Subcutaneous abdominal adipose tissue (tissue), 5 donors: ENCODE results near the gene ABLIM2.

Source experiments
- H3K27ac ChIP-seq: one replicate; pipeline ENCODE4 v1.7.0; 2013; ENCODE audit warnings: low read depth, mild to moderate bottlenecking, inconsistent platforms, low read length, moderate library complexity
- H3K27me3 ChIP-seq, 5 donors: one replicate each; pipeline ENCODE4 v1.7.0; 2013; ENCODE audit warnings: low read length in 5 of 5, inconsistent platforms in 1 of 5; ENCODE audit not compliant: control insufficient read depth in 5 of 5, insufficient read depth in 4 of 5
- H3K36me3 ChIP-seq, 5 donors: one replicate each; pipeline ENCODE4 v1.7.0; 2013; ENCODE audit warnings: low read length in 5 of 5; ENCODE audit not compliant: control insufficient read depth in 5 of 5, insufficient read depth in 5 of 5
- H3K4me1 ChIP-seq, 5 donors: one replicate each; pipeline ENCODE4 v1.7.0; 2013; ENCODE audit warnings: low read length in 5 of 5, mild to moderate bottlenecking in 3 of 5, moderate library complexity in 1 of 5; ENCODE audit not compliant: control insufficient read depth in 5 of 5, insufficient read depth in 5 of 5
- H3K4me3 ChIP-seq, 5 donors: one replicate each; pipeline ENCODE4 v1.7.0; 2013; ENCODE audit warnings: low read length in 5 of 5, low read depth in 1 of 5
- H3K9ac ChIP-seq, 5 donors: one replicate each; pipeline ENCODE4 v1.7.0; 2013; ENCODE audit warnings: low read length in 5 of 5, mild to moderate bottlenecking in 4 of 5, moderate library complexity in 3 of 5
- H3K9me3 ChIP-seq, 5 donors: one replicate each; pipeline ENCODE4 v1.7.0; 2013; ENCODE audit warnings: low read length in 5 of 5; ENCODE audit not compliant: control insufficient read depth in 5 of 5
- donor health status: healthy.
- donor health status: healthy.
- donor health status: healthy.
- donor health status: healthy.
- donor health status: healthy.

ABLIM2 gene

DNA sequence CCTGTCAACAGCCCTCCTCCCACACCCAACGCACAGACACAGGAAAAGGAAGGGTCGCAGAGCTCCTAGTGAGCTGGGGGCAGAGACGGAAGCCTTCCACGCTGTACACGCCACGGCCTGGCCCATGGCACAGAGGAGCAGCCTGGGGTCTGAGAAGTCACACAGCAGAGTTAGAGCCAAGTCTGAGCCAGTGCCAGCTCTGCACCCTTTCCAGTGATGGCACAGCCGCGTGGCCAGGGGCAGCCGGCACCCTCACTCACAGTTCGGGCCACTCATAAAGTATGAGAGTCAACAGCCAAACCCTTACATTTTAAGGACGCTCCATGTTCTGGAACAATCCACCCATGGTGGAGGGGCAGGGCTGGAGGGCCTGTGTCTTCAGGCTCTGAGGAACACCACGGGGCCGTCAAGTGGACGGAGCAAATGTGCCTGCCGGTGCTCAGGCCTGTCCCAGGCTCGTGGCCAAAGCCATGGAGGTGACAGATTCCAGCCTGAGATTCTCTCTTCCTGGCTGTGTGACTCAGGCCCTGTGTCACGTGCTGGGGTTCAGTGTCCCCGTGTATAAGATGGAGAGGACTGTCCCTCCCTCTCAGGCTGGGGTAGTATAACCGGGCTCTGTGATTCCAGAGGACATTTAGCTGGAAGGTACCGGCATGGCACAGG lies 91.2 kb downstream of the ABLIM2 start:
- peaks cover 8 to 18% (median 16%) of the 10 kb centered on the region in 5 donors for H3K27me3 ChIP-seq
- H3K9ac ChIP-seq = no peak overlapping the region
- peaks cover 0 to 20% (median 17%) of the 10 kb centered on the region in 5 donors for H3K9me3 ChIP-seq
- H3K4me3 ChIP-seq = no peak overlapping the region
- no peak overlapping the region for H3K27ac ChIP-seq
- H3K4me1 ChIP-seq = peaks cover 0 to 2% (median 0%) of the 10 kb centered on the region in 5 donors
- no peaks in the 10 kb centered on the region for H3K36me3 ChIP-seq

DNA sequence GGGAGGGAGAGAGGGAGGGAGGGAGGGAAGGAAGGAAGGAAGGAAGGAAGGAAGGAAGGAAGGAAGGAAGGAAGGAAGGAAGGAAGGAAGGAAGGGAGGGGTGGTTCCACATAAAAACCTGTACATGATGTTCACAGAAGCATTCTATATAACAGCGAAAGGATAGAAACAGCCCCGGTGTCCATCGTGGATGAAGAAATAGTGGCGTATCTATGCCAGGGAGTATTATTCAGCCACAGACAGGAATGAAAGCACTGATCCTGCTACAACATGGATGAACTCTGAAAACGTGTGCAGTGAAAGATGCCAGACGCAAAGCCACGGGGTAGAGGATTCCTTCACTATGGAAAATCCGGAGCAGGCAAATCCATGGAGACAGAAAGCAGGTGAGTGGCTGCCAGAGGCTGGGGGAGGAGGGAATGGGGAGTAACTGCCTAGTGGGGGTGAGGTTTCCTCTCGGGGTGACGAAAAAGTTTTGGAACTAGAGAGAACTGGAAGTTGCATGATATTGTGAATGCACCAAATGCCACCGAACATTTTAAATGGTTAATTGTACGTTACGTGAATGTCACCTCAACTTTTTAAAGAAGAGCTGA lies 92.2 kb downstream of the ABLIM2 start:
- Histone ChIP-seq H3K27ac (no peak overlapping the region), H3K4me3 (no peak overlapping the region), H3K36me3 (no peaks in the 10 kb centered on the region), H3K9me3 (peaks cover 0 to 20% (median 17%) of the 10 kb centered on the region in 5 donors), H3K4me1 (peaks cover 0 to 2% (median 0%) of the 10 kb centered on the region in 5 donors), H3K27me3 (peaks cover 0 to 12% (median 8%) of the 10 kb centered on the region in 5 donors), H3K9ac (no peak overlapping the region)

DNA sequence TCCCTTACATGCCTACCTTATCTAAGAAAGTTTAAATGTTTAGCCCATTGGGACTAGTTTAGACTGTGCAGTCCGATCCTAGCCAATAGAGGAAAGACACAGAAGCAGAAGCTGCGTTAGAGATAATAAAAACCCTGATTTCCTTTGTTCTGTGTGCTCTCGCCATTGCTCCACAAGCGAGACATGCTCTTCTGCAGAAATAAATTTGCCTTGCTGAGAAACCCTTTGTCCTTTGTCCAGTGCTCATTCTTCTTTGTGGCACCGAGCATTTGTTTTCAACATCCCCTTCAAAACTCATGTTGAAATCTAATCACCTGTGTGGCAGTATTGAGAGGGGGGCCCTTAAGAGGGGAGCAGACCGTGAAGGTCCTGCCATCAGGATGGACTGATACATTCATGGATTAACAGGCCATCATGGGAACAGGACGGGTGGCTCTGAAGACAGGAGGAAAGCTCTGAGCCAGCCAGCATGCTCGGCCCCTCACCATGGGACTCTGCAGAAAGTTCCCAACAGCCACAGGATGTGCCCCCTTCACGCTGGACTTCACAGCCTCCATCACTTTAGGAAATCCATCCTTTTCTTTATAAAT lies 94.5 kb downstream of the ABLIM2 start:
- Histone ChIP-seq H3K4me1 (no peaks in the 10 kb centered on the region), H3K27me3 (no peaks in the 10 kb centered on the region), H3K4me3 (no peak overlapping the region), H3K9ac (no peak overlapping the region), H3K36me3 (peaks cover 0 to 8% (median 0%) of the 10 kb centered on the region in 5 donors), H3K27ac (no peak overlapping the region), H3K9me3 (peaks cover 0 to 20% (median 17%) of the 10 kb centered on the region in 5 donors)

DNA sequence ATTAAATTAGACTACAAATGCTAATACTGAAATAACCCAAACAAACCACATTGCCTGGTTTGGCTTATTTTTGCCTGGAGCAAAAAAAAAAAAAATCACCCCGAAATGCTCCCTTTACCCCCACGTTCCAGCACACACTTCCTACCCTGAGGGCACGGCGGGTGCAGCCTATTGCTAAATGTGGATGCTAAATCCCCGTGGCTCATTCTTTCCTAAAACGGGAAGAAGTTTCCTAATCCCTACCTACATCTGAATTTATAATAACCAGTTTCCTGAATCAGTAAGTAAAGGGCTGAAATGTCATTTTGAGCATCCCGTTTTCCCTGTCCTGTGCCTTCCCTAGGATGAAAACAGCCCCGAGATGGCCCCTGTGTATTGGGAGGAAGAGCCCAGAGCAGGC lies 97.0 kb downstream of the ABLIM2 start:
- Histone ChIP-seq H3K27ac (no peak overlapping the region), H3K9me3 (peaks cover 0 to 20% (median 17%) of the 10 kb centered on the region in 5 donors), H3K36me3 (peaks cover 0 to 8% (median 0%) of the 10 kb centered on the region in 5 donors), H3K9ac (no peak overlapping the region), H3K4me3 (no peak overlapping the region), H3K27me3 (no peaks in the 10 kb centered on the region), H3K4me1 (no peaks in the 10 kb centered on the region)

DNA sequence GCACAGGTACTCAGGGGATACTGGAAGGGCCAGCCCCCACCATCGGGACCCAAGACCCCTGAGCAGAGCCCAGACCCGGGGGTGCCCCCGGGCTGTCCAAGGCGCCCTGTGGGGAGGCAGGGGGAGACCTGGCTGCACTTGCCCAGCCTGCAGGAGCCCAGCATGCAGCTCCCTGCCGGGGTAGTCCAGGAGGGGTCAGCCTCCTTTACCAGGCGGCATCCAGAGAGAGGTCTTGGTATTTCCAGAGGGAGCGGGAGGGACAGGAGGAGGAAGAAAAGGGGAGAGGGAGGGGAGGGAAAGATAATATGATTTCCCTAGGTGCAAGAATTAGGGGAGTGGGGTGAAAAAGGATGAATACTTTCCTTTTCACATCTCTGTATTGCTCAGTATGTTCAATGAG lies 97.5 kb downstream of the ABLIM2 start:
- H3K9me3 ChIP-seq = peaks cover 0 to 20% (median 17%) of the 10 kb centered on the region in 5 donors
- H3K36me3 ChIP-seq = peaks cover 0 to 8% (median 0%) of the 10 kb centered on the region in 5 donors
- no peak overlapping the region for H3K27ac ChIP-seq
- H3K27me3 ChIP-seq = no peaks in the 10 kb centered on the region
- H3K9ac ChIP-seq = no peak overlapping the region
- H3K4me3 ChIP-seq = no peak overlapping the region
- H3K4me1 ChIP-seq = no peaks in the 10 kb centered on the region

DNA sequence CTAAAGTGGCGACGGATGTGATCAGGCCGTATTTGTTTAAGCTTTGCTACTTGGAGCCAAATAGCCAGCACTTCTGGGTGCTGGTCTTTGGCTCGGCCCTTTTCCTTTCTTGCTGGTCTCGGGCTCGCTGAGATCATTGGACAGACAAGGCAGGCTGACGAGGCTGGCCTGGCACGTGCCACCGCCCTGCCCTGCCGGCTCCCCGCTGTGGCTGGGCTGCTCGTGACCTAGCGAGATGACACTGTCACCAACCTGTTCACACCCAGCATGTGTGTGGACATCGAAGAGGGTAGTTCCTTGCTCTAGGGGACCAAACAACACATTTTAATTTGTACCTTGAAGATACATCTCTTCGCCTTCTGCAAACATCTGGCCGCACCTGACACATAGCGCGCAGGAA lies 98.0 kb downstream of the ABLIM2 start:
- Histone ChIP-seq H3K36me3 (peaks cover 0 to 8% (median 0%) of the 10 kb centered on the region in 5 donors), H3K9me3 (peaks cover 0 to 20% (median 17%) of the 10 kb centered on the region in 5 donors), H3K4me1 (no peaks in the 10 kb centered on the region), H3K27me3 (no peaks in the 10 kb centered on the region), H3K27ac (no peak overlapping the region), H3K4me3 (no peak overlapping the region), H3K9ac (no peak overlapping the region)

DNA sequence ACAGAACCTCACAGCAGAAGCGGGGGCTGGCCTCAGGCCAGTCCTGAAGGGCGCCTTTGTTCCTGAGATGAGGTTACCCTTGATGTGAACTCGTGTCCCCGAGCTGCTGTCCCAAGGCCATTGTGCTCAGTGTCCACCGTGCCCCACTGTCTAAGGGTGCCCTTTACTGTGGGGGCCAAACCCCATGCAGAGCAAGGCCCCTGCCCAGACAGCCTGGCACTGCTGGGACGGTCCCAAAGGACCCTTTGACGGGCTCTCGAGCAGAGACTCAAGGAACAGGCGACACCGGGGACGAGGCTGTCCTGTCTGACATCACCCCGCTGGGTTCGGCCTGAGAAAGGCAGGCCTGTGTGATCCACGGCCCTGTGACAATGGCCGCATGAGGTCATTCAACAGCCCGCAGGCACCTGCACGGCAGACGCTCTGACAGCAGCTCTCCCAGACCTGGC lies 100.6 kb downstream of the ABLIM2 start:
- Histone ChIP-seq H3K4me1 (no peaks in the 10 kb centered on the region), H3K36me3 (peaks cover 0 to 8% (median 0%) of the 10 kb centered on the region in 5 donors), H3K9ac (no peak overlapping the region), H3K27ac (no peak overlapping the region), H3K4me3 (no peak overlapping the region), H3K9me3 (peaks cover 0 to 12% (median 8%) of the 10 kb centered on the region in 5 donors), H3K27me3 (no peaks in the 10 kb centered on the region)

DNA sequence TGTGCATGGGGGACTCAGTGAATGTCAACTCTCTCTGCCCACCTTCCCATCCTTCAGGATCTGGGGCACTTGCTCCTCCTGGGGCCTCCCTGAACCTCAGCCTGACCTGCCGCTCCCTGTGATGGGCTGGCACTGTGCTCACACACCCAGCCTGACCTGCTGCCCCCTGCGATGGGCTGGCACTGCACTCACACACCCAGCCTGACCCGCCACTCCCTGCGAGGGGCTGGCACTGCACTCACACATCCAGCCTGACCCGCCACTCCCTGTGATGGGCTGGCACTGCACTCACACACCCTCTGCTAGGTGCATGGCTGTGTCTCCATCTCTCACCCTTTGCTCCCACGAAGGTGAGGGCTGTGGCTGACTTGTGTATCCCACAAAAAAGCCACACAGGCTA lies 103.4 kb downstream of the ABLIM2 start:
- Histone ChIP-seq H3K27ac (no peak overlapping the region), H3K36me3 (peaks cover 0 to 1% (median 0%) of the 10 kb centered on the region in 5 donors), H3K9ac (no peak overlapping the region), H3K4me1 (peaks cover 0 to 10% (median 8%) of the 10 kb centered on the region in 5 donors), H3K4me3 (no peak overlapping the region), H3K27me3 (no peaks in the 10 kb centered on the region), H3K9me3 (peaks cover 0 to 12% (median 8%) of the 10 kb centered on the region in 5 donors)

DNA sequence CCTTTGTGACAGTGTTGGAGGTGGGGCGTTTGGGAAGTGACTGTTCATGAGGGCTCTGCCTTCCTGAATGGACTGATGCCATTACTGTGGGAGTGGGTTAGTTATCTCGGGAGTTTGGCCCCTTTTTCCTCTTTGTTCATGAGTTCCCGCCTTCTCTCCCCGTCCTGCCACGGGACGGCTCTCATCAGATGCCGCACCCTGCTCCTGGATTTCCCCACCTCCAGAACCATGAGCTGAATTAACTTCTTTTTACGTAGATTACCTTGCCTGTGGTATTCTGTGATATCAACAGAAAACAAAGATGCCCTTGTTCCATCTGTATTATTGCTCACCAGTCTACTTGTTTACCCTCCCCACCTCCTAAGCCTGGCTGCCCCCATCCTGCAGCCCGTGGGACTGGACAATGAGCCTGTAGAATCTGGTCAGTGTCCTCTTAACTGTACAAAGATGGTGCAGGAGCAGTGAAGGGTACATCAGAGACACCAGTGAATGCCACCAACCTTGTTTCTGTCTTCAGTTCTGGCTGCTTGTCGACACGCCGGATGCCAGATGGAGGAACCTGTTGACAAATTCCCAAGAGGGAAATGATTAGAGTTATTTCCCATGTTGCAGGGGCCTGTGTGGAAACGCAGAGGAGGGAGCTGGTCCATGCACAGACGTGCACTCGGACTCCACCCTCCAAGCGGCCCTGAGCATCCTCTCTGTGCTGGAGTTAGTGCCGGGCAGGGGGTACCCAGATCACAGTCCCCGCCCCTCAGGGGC lies 104.7 kb downstream of the ABLIM2 start:
- H3K36me3 ChIP-seq = no peaks in the 10 kb centered on the region
- H3K27me3 ChIP-seq = no peaks in the 10 kb centered on the region
- H3K9ac ChIP-seq = no peak overlapping the region
- no peak overlapping the region for H3K27ac ChIP-seq
- H3K4me3 ChIP-seq = no peak overlapping the region
- peaks cover 0 to 11% (median 10%) of the 10 kb centered on the region in 5 donors for H3K4me1 ChIP-seq
- H3K9me3 ChIP-seq = peaks cover 0 to 12% (median 8%) of the 10 kb centered on the region in 5 donors
